Measurements from ENCODE around the gene NEDD4.

Gene NEDD4

GRCh38 chr15:55991802-55992768 is 1.3 kb downstream of the NEDD4 start:
- peak overlapping the region; percentile 78 for H3K4me3 ChIP-seq (ENCODE audit: severe bottlenecking)
- 0 out of 2 replicates have a peak, but pooled peaks cover 8% of the 10 kb centered on the region for H3K36me3 ChIP-seq (ENCODE audit: low read depth)
- H3K27me3 ChIP-seq (ENCODE audit: insufficient read depth, poor library complexity, severe bottlenecking): no peaks in the 10 kb centered on the region
- peaks cover 21% of the 10 kb centered on the region for H3K4me1 ChIP-seq (ENCODE audit: insufficient read depth, poor library complexity, severe bottlenecking)
- H3K27ac ChIP-seq (ENCODE audit: poor library complexity, severe bottlenecking): peak overlapping the region; percentile 84
- DNase-seq (ENCODE audit: low spot score) (no peak), ATAC-seq (ENCODE audit: low read depth) (no peak)
- TF ChIP-seq CTCF (IDR thresholded peaks at IDR 0.05; ENCODE audit: poor library complexity, severe bottlenecking): no peak
- no peaks in the 10 kb centered on the region for H3K9me3 ChIP-seq (ENCODE audit: severe bottlenecking)

GRCh38 chr15:55990998-55991397 is 2.4 kb downstream of the NEDD4 start:
- no peaks in the 10 kb centered on the region for H3K9me3 ChIP-seq (ENCODE audit: severe bottlenecking)
- TF ChIP-seq CTCF (IDR thresholded peaks at IDR 0.05; ENCODE audit: poor library complexity, severe bottlenecking): peak; percentile 59
- 0 out of 2 replicates have a peak, but pooled peaks cover 8% of the 10 kb centered on the region for H3K36me3 ChIP-seq (ENCODE audit: low read depth)
- H3K4me1 ChIP-seq (ENCODE audit: insufficient read depth, poor library complexity, severe bottlenecking): peaks cover 21% of the 10 kb centered on the region
- no peak for DNase-seq (ENCODE audit: low spot score)
- H3K27ac ChIP-seq (ENCODE audit: poor library complexity, severe bottlenecking): peak overlapping the region; percentile 84
- no peaks in the 10 kb centered on the region for H3K27me3 ChIP-seq (ENCODE audit: insufficient read depth, poor library complexity, severe bottlenecking)
- no peak for ATAC-seq (ENCODE audit: low read depth)
- H3K4me3 ChIP-seq (ENCODE audit: severe bottlenecking): no peak overlapping the region

- no peak for ATAC-seq (ENCODE audit: low read depth)
- Histone ChIP-seq H3K36me3 (ENCODE audit: low read depth) (0 out of 2 replicates have a peak, but pooled peaks cover 8% of the 10 kb centered on the region), H3K9me3 (ENCODE audit: severe bottlenecking) (no peaks in the 10 kb centered on the region), H3K4me1 (ENCODE audit: insufficient read depth, poor library complexity, severe bottlenecking) (peaks cover 21% of the 10 kb centered on the region), H3K27me3 (ENCODE audit: insufficient read depth, poor library complexity, severe bottlenecking) (no peaks in the 10 kb centered on the region), H3K27ac (ENCODE audit: poor library complexity, severe bottlenecking) (peak overlapping the region; percentile 84), H3K4me3 (ENCODE audit: severe bottlenecking) (no peak overlapping the region)
- TF ChIP-seq CTCF (IDR thresholded peaks at IDR 0.05; ENCODE audit: poor library complexity, severe bottlenecking): no peak
- no peak for DNase-seq (ENCODE audit: low spot score)
These were observed 2.9 kb downstream of the NEDD4 start for GRCh38 chr15:55990516-55990915.

- Histone ChIP-seq H3K27ac (ENCODE audit: poor library complexity, severe bottlenecking) (no peak overlapping the region), H3K36me3 (ENCODE audit: low read depth) (0 out of 2 replicates have a peak, but pooled peaks cover 6% of the 10 kb centered on the region), H3K9me3 (ENCODE audit: severe bottlenecking) (no peaks in the 10 kb centered on the region), H3K4me3 (ENCODE audit: severe bottlenecking) (no peak overlapping the region), H3K27me3 (ENCODE audit: insufficient read depth, poor library complexity, severe bottlenecking) (no peaks in the 10 kb centered on the region), H3K4me1 (ENCODE audit: insufficient read depth, poor library complexity, severe bottlenecking) (peaks cover 19% of the 10 kb centered on the region)
- DNase-seq (ENCODE audit: low spot score) (no peak), ATAC-seq (ENCODE audit: low read depth) (no peak)
- no peak for TF ChIP-seq CTCF (IDR thresholded peaks at IDR 0.05; ENCODE audit: poor library complexity, severe bottlenecking)
These were observed 4.0 kb downstream of the NEDD4 start for GRCh38 chr15:55989383-55989782.

Data from RWPE2 (cell line).